HEK293 (cell line): ENCODE data around the gene M1AP.

Experiments
- CTCF ChIA-PET: fragments of 350-600 bp; formaldehyde crosslinking; extraction: SDS; loops from one replicate; lab custom pipeline; 2021; ENCODE audit warnings: antibody characterized with exemption; lab: Yijun Ruan, JAX
- POLR2A ChIA-PET: fragments of 300-600 bp; formaldehyde crosslinking; extraction: SDS; loops from one replicate; lab custom pipeline; 2020; ENCODE audit warnings: antibody characterized with exemption, inconsistent platforms; lab: Yijun Ruan, JAX
- H3K27ac ChIP-seq: fragments of 200-500 bp; sonication (Bioruptor generic); 2 replicates; pipeline ENCODE4 v1.5.1; 2014; ENCODE audit warnings: low read depth, low read length, control low read depth, inconsistent platforms; ENCODE audit errors: extremely low read depth
- H3K36me3 ChIP-seq, 2 experiments: fragments of 200-500 bp in 1 of 2; sonication (Bioruptor generic) in 1 of 2; 1 replicate in 1 of 2; 2 replicates in 1 of 2; pipeline ENCODE4 v1.5.1; 2014 to 2017; ENCODE audit warnings: inconsistent platforms in 2 of 2, low read length in 2 of 2; ENCODE audit not compliant: control insufficient read depth in 2 of 2, insufficient read depth in 1 of 2
- H3K4me1 ChIP-seq: fragments of 200-500 bp; sonication (Bioruptor generic); 2 replicates; pipeline ENCODE4 v1.5.1; 2014; ENCODE audit warnings: mild to moderate bottlenecking, low read length, inconsistent platforms; ENCODE audit not compliant: control insufficient read depth, insufficient read depth
- H3K4me3 ChIP-seq: 2 replicates; pipeline ENCODE4 v1.5.1; 2011; ENCODE audit warnings: low read depth, mild to moderate bottlenecking, control low read depth, low read length, moderate library complexity
- H3K9me3 ChIP-seq: fragments of 200-500 bp; sonication (Bioruptor generic); 2 replicates; pipeline ENCODE4 v1.5.1; 2014; ENCODE audit warnings: low read depth, low read length, inconsistent platforms; ENCODE audit not compliant: control insufficient read depth, insufficient read depth
- AEBP2 ChIP-seq: fragments of 450-650 bp; formaldehyde crosslinking; IDR thresholded peaks from 2 replicates; pipeline ENCODE4 v1.5.1; 2016; ENCODE audit warnings: missing biosample characterization, missing genetic modification characterization, borderline replicate concordance
- IKZF3 ChIP-seq: fragments of 450-650 bp; IDR thresholded peaks from 2 replicates; pipeline ENCODE4 v1.5.0; 2018; ENCODE audit warnings: missing biosample characterization, mild to moderate bottlenecking, missing genetic modification characterization, moderate library complexity
- KLF16 ChIP-seq: fragments of 450-650 bp; formaldehyde crosslinking; IDR thresholded peaks from 2 replicates; pipeline ENCODE4 v1.5.1; 2017; ENCODE audit warnings: missing biosample characterization, missing genetic modification characterization
- KLF7 ChIP-seq: fragments of 450-650 bp; formaldehyde crosslinking; IDR thresholded peaks from 2 replicates; pipeline ENCODE4 v1.5.1; 2016; ENCODE audit warnings: missing biosample characterization, missing genetic modification characterization, borderline replicate concordance
- RBAK ChIP-seq: fragments of 450-650 bp; formaldehyde crosslinking; IDR thresholded peaks from 2 replicates; pipeline ENCODE4 v1.5.1; 2016; ENCODE audit warnings: missing biosample characterization, missing genetic modification characterization
- SETDB1 ChIP-seq: IDR thresholded peaks from one replicate; pipeline ENCODE4 v1.6.1; 2017; ENCODE audit warnings: mild to moderate bottlenecking, low read length, moderate library complexity, mixed read lengths; ENCODE audit not compliant: insufficient read length
- ZBTB17 ChIP-seq: fragments of 450-650 bp; formaldehyde crosslinking; IDR thresholded peaks from 2 replicates; pipeline ENCODE4 v1.5.1; 2016; ENCODE audit warnings: missing biosample characterization, missing genetic modification characterization
- ZBTB20 ChIP-seq: fragments of 450-650 bp; formaldehyde crosslinking; IDR thresholded peaks from 2 replicates; pipeline ENCODE4 v1.5.1; 2016; ENCODE audit warnings: missing biosample characterization, missing genetic modification characterization
- ZFP3 ChIP-seq: fragments of 450-650 bp; formaldehyde crosslinking; IDR thresholded peaks from 2 replicates; pipeline ENCODE4 v1.5.1; 2016; ENCODE audit warnings: low read depth, missing biosample characterization, missing genetic modification characterization
- ZFP69B ChIP-seq: fragments of 450-650 bp; formaldehyde crosslinking; IDR thresholded peaks from 2 replicates; pipeline ENCODE4 v1.5.1; 2016; ENCODE audit warnings: missing biosample characterization, missing genetic modification characterization
- ZNF10 ChIP-seq: fragments of 450-650 bp; formaldehyde crosslinking; IDR thresholded peaks from 2 replicates; pipeline ENCODE4 v1.5.1; 2017; ENCODE audit warnings: missing biosample characterization, missing genetic modification characterization
- ZNF121 ChIP-seq: fragments of 450-650 bp; formaldehyde crosslinking; IDR thresholded peaks from 2 replicates; pipeline ENCODE4 v1.5.1; 2016; ENCODE audit warnings: missing biosample characterization, missing genetic modification characterization
- ZNF223 ChIP-seq: fragments of 450-650 bp; formaldehyde crosslinking; IDR thresholded peaks from 2 replicates; pipeline ENCODE4 v1.5.1; 2016; ENCODE audit warnings: missing biosample characterization, missing genetic modification characterization
- ZNF266 ChIP-seq: fragments of 450-650 bp; formaldehyde crosslinking; IDR thresholded peaks from 2 replicates; pipeline ENCODE4 v1.5.1; 2016; ENCODE audit warnings: missing biosample characterization, missing genetic modification characterization, low read depth
- ZNF311 ChIP-seq: fragments of 450-650 bp; formaldehyde crosslinking; IDR thresholded peaks from 2 replicates; pipeline ENCODE4 v1.5.1; 2017; ENCODE audit warnings: missing biosample characterization, missing genetic modification characterization, borderline replicate concordance
- ZNF391 ChIP-seq: fragments of 450-650 bp; formaldehyde crosslinking; IDR thresholded peaks from 2 replicates; pipeline ENCODE4 v1.5.1; 2016; ENCODE audit warnings: low read depth, missing biosample characterization, missing genetic modification characterization, borderline replicate concordance
- ZNF398 ChIP-seq: fragments of 450-650 bp; formaldehyde crosslinking; IDR thresholded peaks from 2 replicates; pipeline ENCODE4 v1.5.1; 2017; ENCODE audit warnings: missing biosample characterization, missing genetic modification characterization
- ZNF48 ChIP-seq: fragments of 450-650 bp; formaldehyde crosslinking; IDR thresholded peaks from 2 replicates; pipeline ENCODE4 v1.5.1; 2016; ENCODE audit warnings: missing biosample characterization, missing genetic modification characterization
- ZNF521 ChIP-seq: fragments of 450-650 bp; formaldehyde crosslinking; IDR thresholded peaks from 2 replicates; pipeline ENCODE4 v1.5.1; 2017; ENCODE audit warnings: missing biosample characterization, mild to moderate bottlenecking, missing genetic modification characterization
- ZNF621 ChIP-seq: fragments of 450-650 bp; formaldehyde crosslinking; IDR thresholded peaks from 2 replicates; pipeline ENCODE4 v1.5.1; 2017; ENCODE audit warnings: missing biosample characterization, missing genetic modification characterization
- ZNF639 ChIP-seq: fragments of 450-650 bp; formaldehyde crosslinking; IDR thresholded peaks from 2 replicates; pipeline ENCODE4 v1.5.1; 2016; ENCODE audit warnings: missing biosample characterization, missing genetic modification characterization
- ZNF654 ChIP-seq: fragments of 450-650 bp; formaldehyde crosslinking; IDR thresholded peaks from 2 replicates; pipeline ENCODE4 v1.5.1; 2016; ENCODE audit warnings: low read depth, missing biosample characterization, missing genetic modification characterization
- ZNF660 ChIP-seq: fragments of 450-650 bp; IDR thresholded peaks from 2 replicates; pipeline ENCODE4 v1.5.1; 2018; ENCODE audit warnings: missing biosample characterization, mild to moderate bottlenecking, missing genetic modification characterization
- ZNF777 ChIP-seq: fragments of 450-650 bp; formaldehyde crosslinking; IDR thresholded peaks from 2 replicates; pipeline ENCODE4 v1.5.1; 2017; ENCODE audit warnings: missing biosample characterization, missing genetic modification characterization, borderline replicate concordance
- ZSCAN16 ChIP-seq: fragments of 450-650 bp; formaldehyde crosslinking; IDR thresholded peaks from 2 replicates; pipeline ENCODE4 v1.5.1; 2016; ENCODE audit warnings: missing biosample characterization, missing genetic modification characterization
- TF ChIP-seq, protein P1 (sequence below): fragments of 450-650 bp; formaldehyde crosslinking; IDR thresholded peaks from 2 replicates; pipeline ENCODE4 v1.5.1; 2016; ENCODE audit warnings: missing biosample characterization, missing genetic modification characterization
- TF ChIP-seq, protein P2 (sequence below): fragments of 450-650 bp; formaldehyde crosslinking; IDR thresholded peaks from 2 replicates; pipeline ENCODE4 v1.5.1; 2016; ENCODE audit warnings: missing biosample characterization, missing genetic modification characterization

Gene M1AP

GRCh38 chr2:74693213-74693612 is 45.1 kb upstream of the M1AP start:
- Histone ChIP-seq H3K36me3 (no peaks in the 10 kb centered on the region), H3K27ac (no peak overlapping the region), H3K9me3 (no peaks in the 10 kb centered on the region), H3K4me1 (no peaks in the 10 kb centered on the region), H3K4me3 (no peak overlapping the region)
- CTCF ChIA-PET = interaction anchor here (2.2 to 3.0 kb wide), 2 partner anchors 183 to 184 kb away, joined by 18 to 66 read pairs; no protein-coding TSS in a partner anchor
- POLR2A ChIA-PET = no interaction called here
- TF ChIP-seq ZNF10 (tag by site-specific recombination) (no peak), IKZF3 (no peak), ZSCAN16 (no peak), ZNF621 (tag by site-specific recombination) (no peak), ZNF660 (tag by site-specific recombination) (no peak), KLF16 (tag by site-specific recombination) (no peak), ZNF266 (no peak), ZNF48 (tag by site-specific recombination) (no peak), ZNF311 (tag by site-specific recombination) (no peak), ZNF398 (no peak), ZNF223 (tag by site-specific recombination) (no peak), ZNF777 (tag by site-specific recombination) (no peak), ZFP3 (tag by site-specific recombination) (no peak)
- TF ChIP-seq, protein P1, sequence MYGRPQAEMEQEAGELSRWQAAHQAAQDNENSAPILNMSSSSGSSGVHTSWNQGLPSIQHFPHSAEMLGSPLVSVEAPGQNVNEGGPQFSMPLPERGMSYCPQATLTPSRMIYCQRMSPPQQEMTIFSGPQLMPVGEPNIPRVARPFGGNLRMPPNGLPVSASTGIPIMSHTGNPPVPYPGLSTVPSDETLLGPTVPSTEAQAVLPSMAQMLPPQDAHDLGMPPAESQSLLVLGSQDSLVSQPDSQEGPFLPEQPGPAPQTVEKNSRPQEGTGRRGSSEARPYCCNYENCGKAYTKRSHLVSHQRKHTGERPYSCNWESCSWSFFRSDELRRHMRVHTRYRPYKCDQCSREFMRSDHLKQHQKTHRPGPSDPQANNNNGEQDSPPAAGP (tag by site-specific recombination) = no peak
- TF ChIP-seq, protein P2, sequence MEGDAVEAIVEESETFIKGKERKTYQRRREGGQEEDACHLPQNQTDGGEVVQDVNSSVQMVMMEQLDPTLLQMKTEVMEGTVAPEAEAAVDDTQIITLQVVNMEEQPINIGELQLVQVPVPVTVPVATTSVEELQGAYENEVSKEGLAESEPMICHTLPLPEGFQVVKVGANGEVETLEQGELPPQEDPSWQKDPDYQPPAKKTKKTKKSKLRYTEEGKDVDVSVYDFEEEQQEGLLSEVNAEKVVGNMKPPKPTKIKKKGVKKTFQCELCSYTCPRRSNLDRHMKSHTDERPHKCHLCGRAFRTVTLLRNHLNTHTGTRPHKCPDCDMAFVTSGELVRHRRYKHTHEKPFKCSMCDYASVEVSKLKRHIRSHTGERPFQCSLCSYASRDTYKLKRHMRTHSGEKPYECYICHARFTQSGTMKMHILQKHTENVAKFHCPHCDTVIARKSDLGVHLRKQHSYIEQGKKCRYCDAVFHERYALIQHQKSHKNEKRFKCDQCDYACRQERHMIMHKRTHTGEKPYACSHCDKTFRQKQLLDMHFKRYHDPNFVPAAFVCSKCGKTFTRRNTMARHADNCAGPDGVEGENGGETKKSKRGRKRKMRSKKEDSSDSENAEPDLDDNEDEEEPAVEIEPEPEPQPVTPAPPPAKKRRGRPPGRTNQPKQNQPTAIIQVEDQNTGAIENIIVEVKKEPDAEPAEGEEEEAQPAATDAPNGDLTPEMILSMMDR (tag by site-specific recombination) = no peak

- ChIA-PET CTCF (interaction anchor here (0.6 to 3.0 kb wide), 13 partner anchors 16 to 949 kb away, joined by 3 to 66 read pairs (median 4); no protein-coding TSS in a partner anchor), POLR2A (no interaction called here)
- Histone ChIP-seq H3K27ac (no peak overlapping the region), H3K4me1 (no peaks in the 10 kb centered on the region), H3K4me3 (no peak overlapping the region), H3K9me3 (no peaks in the 10 kb centered on the region), H3K36me3 (no peaks in the 10 kb centered on the region)
- TF ChIP-seq ZBTB20 (no peak), ZNF639 (no peak), AEBP2 (no peak), ZNF121 (tag by site-specific recombination) (no peak), ZNF391 (tag by site-specific recombination) (no peak), RBAK (tag by site-specific recombination) (no peak), ZNF521 (tag by site-specific recombination) (no peak), ZFP69B (tag by site-specific recombination) (no peak), ZNF654 (tag by site-specific recombination) (no peak), ZBTB17 (tag by site-specific recombination) (no peak), KLF7 (tag by site-specific recombination) (no peak), SETDB1 (no peak)
Measured at GRCh38 chr2:74691929-74692328, 43.8 kb upstream of the M1AP start.
